ENCODE data around the gene ATXN7. TPM values are rescaled to one million over a fixed set of nuclear protein-coding genes. Genes with fewer than 3 reads are reported as not detected.

ATXN7 gene
- polyA plus RNA-seq, 1 experiment: 10.7 TPM

DNA sequence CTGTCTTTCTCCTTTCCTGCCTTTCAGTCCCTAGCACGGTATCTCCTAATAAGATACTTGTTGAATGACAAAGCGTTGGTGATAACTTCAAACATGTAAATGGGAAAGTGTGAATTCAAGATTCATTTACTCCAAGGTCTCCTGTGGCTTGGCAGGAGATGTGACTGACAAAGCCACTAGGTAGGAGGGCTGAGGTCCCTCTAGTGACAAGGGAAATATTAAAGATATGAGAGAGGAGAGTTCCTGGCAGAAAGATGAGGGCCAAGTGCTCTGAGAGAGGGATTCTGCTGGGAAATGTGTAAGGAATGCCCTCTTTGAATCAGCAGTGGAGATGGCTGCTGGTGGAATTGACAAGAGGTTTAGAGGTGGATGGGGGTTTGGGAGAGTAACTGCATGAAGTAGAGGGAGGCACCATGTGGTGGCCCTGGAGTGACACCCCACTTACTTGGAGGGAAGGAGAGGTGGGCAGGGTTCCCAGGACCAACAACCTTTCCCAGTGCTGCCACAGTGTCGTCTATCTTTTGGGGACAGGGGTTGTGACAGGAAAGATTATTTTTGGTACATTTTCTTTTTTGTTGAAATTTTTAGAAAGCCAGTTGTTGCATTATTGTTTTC is 91.5 kb downstream of the ATXN7 start:
- POLR2A ChIA-PET: no interaction called here
- no peaks in the 10 kb centered on the region for H3K27me3 ChIP-seq (ENCODE audit: control insufficient read depth, insufficient read depth, low read length)
- TF ChIP-seq, protein P1, sequence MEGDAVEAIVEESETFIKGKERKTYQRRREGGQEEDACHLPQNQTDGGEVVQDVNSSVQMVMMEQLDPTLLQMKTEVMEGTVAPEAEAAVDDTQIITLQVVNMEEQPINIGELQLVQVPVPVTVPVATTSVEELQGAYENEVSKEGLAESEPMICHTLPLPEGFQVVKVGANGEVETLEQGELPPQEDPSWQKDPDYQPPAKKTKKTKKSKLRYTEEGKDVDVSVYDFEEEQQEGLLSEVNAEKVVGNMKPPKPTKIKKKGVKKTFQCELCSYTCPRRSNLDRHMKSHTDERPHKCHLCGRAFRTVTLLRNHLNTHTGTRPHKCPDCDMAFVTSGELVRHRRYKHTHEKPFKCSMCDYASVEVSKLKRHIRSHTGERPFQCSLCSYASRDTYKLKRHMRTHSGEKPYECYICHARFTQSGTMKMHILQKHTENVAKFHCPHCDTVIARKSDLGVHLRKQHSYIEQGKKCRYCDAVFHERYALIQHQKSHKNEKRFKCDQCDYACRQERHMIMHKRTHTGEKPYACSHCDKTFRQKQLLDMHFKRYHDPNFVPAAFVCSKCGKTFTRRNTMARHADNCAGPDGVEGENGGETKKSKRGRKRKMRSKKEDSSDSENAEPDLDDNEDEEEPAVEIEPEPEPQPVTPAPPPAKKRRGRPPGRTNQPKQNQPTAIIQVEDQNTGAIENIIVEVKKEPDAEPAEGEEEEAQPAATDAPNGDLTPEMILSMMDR (IDR thresholded peaks at IDR 0.05; ENCODE audit: low read depth, low read length): no peak
- H3K4me3 ChIP-seq (ENCODE audit: low read depth, low read length): no peak overlapping the region
- CTCF ChIA-PET: no interaction called here
- no peaks in the 10 kb centered on the region for H3K9me3 ChIP-seq (ENCODE audit: control insufficient read depth, insufficient read depth, low read length)
- no peak overlapping the region for H3K27ac ChIP-seq (ENCODE audit: low read depth, low read length)
- no peak for DNase-seq (ENCODE audit: low read depth, low spot score)

GRCh38 chr3:63955830-63956545 is 92.3 kb downstream of the ATXN7 start:
- TF ChIP-seq, protein P1 (IDR thresholded peaks at IDR 0.05; ENCODE audit: low read depth, low read length): no peak
- Histone ChIP-seq H3K27me3 (ENCODE audit: control insufficient read depth, insufficient read depth, low read length) (no peaks in the 10 kb centered on the region), H3K4me3 (ENCODE audit: low read depth, low read length) (no peak overlapping the region), H3K27ac (ENCODE audit: low read depth, low read length) (no peak overlapping the region), H3K9me3 (ENCODE audit: control insufficient read depth, insufficient read depth, low read length) (no peaks in the 10 kb centered on the region)
- no peak for DNase-seq (ENCODE audit: low read depth, low spot score)
- ChIA-PET POLR2A (interaction anchor here (0.6 kb wide), 1 partner anchor 10 kb away, joined by 4 read pairs; no protein-coding TSS in a partner anchor), CTCF (interaction anchor here (0.7 kb wide), 2 partner anchors 42 to 56 kb away, joined by 5 to 6 read pairs; no protein-coding TSS in a partner anchor)

DNA sequence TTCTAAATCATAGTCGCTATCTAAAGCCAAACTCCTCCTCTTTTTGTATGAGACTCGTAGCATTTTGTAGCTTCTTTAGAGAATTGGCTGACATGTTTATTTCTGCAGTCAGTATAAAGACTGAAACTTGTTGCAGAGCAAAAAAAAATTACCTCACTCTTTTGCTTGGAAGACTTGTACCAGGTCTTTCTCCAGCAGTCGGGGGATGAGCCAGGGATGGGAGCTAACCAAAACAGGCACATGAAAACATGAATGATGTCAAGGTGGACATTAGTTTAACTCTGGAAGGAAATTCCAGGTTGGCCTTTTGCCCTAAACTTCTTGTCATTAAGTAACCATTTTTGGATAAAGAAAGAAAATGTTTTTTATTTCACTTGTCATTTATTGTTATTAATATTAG is 95.5 kb downstream of the ATXN7 start:
- no peaks in the 10 kb centered on the region for H3K9me3 ChIP-seq (ENCODE audit: control insufficient read depth, insufficient read depth, low read length)
- no peak overlapping the region for H3K27ac ChIP-seq (ENCODE audit: low read depth, low read length)
- no peaks in the 10 kb centered on the region for H3K27me3 ChIP-seq (ENCODE audit: control insufficient read depth, insufficient read depth, low read length)
- ChIA-PET POLR2A (interaction anchor here (1.1 kb wide), 1 partner anchor 18 kb away, joined by 3 read pairs; no protein-coding TSS in a partner anchor), CTCF (interaction anchor here (1.3 to 1.6 kb wide), 2 partner anchors 35 to 525 kb away, joined by 6 read pairs; no protein-coding TSS in a partner anchor)
- TF ChIP-seq, protein P1 (IDR thresholded peaks at IDR 0.05; ENCODE audit: low read depth, low read length): no peak
- no peak overlapping the region for H3K4me3 ChIP-seq (ENCODE audit: low read depth, low read length)
- DNase-seq (ENCODE audit: low read depth, low spot score): no peak

GRCh38 chr3:63960048-63960711 is 96.5 kb downstream of the ATXN7 start:
- Histone ChIP-seq H3K4me3 (ENCODE audit: low read depth, low read length) (peak overlapping the region; percentile 21; the same call in 1 of the 2 replicates), H3K9me3 (ENCODE audit: control insufficient read depth, insufficient read depth, low read length) (no peaks in the 10 kb centered on the region), H3K27ac (ENCODE audit: low read depth, low read length) (peak overlapping the region; percentile 11), H3K27me3 (ENCODE audit: control insufficient read depth, insufficient read depth, low read length) (no peaks in the 10 kb centered on the region)
- ChIA-PET POLR2A (interaction anchor here (0.7 to 1.0 kb wide), 4 partner anchors 11 to 48 kb away, joined by 3 to 9 read pairs (median 8); partner anchors contain the start of gene SCAANT1), CTCF (interaction anchor here (0.7 to 4.4 kb wide), 9 partner anchors 10 to 564 kb away, joined by 3 to 75 read pairs (median 5); partner anchors contain the start of gene PSMD6)
- TF ChIP-seq, protein P1 (IDR thresholded peaks at IDR 0.05; ENCODE audit: low read depth, low read length): no peak
- no peak for DNase-seq (ENCODE audit: low read depth, low spot score)

Measured in AG04450 (cell line).